CD4-positive, alpha-beta T cell (primary cell): ENCODE data around the gene ZNF483. TPM values are rescaled to one million over a fixed set of nuclear protein-coding genes. Genes with fewer than 3 reads are reported as not detected.
"Not testable (repeated sequence)": the region's sequence is repeated elsewhere in the genome, so short reads cannot be mapped to it uniquely, and the experiment has no call there.

Source experiments
- ATAC-seq: fragments of 200-7000 bp; cut with Tn5 transposase; one replicate; pipeline ENCODE4 v1.10.0; 2022; ENCODE audit warnings: mild to moderate bottlenecking; ENCODE audit not compliant: poor library complexity
- CTCF ChIA-PET: fragments of 350-600 bp; sonication (Branson Sonifier 250); formaldehyde crosslinking; loops from one replicate; lab custom pipeline; 2021; ENCODE audit warnings: antibody characterized with exemption, inconsistent platforms; lab: Charles Lee
- POLR2A ChIA-PET: fragments of 350-600 bp; sonication (Branson Sonifier 250); formaldehyde crosslinking; loops from one replicate; lab custom pipeline; 2021; ENCODE audit warnings: antibody characterized with exemption, inconsistent platforms; lab: Charles Lee
- DNase-seq, 14 experiments: peaks; one replicate each; pipeline ENCODE4 v3.0.0-alpha.2; 2013 to 2020; ENCODE audit warnings: mixed read lengths in 2 of 14
- H3K27ac ChIP-seq, 2 donors: one replicate each; pipeline versions ENCODE4 v1.5.1 to v1.7.0; 2013; ENCODE audit warnings: low read length in 2 of 2, low read depth in 1 of 2, mild to moderate bottlenecking in 1 of 2
- H3K27me3 ChIP-seq, 2 experiments: 1 replicate in 1 of 2; 2 replicates in 1 of 2; pipeline versions ENCODE4 v1.6.1 to v1.7.0; 2013; ENCODE audit warnings: low read length in 2 of 2, control low read depth in 1 of 2, mild to moderate bottlenecking in 1 of 2, moderate library complexity in 1 of 2; ENCODE audit not compliant: insufficient read depth in 2 of 2, control insufficient read depth in 1 of 2
- H3K36me3 ChIP-seq: one replicate; pipeline ENCODE4 v1.6.1; 2013; ENCODE audit warnings: low read length, control low read depth; ENCODE audit not compliant: insufficient read depth
- H3K4me1 ChIP-seq: one replicate; pipeline ENCODE4 v1.6.1; 2013; ENCODE audit warnings: low read length, control low read depth; ENCODE audit not compliant: insufficient read depth
- H3K4me3 ChIP-seq: one replicate; pipeline ENCODE4 v1.5.1; 2013; ENCODE audit warnings: mild to moderate bottlenecking, low read length, moderate library complexity
- H3K9me3 ChIP-seq, 2 experiments: 1 replicate in 1 of 2; 2 replicates in 1 of 2; pipeline versions ENCODE4 v1.6.1 to v1.7.0; 2013; ENCODE audit warnings: low read length in 2 of 2, mild to moderate bottlenecking in 2 of 2, control low read depth in 1 of 2, moderate library complexity in 1 of 2; ENCODE audit not compliant: control insufficient read depth in 1 of 2, insufficient read depth in 1 of 2
- H3K27ac Mint-ChIP-seq: one replicate; pipeline ENCODE4 v1.8.0; 2020; ENCODE audit warnings: mixed read lengths
- H3K27me3 Mint-ChIP-seq: one replicate; pipeline ENCODE4 v1.8.0; 2021; ENCODE audit warnings: mixed read lengths
- H3K36me3 Mint-ChIP-seq: one replicate; pipeline ENCODE4 v1.8.0; 2021; ENCODE audit warnings: low read depth, mixed read lengths
- H3K4me1 Mint-ChIP-seq: one replicate; pipeline ENCODE4 v1.8.0; 2021; ENCODE audit warnings: low read depth, mixed read lengths
- H3K4me3 Mint-ChIP-seq: one replicate; pipeline ENCODE4 v1.8.0; 2020; ENCODE audit warnings: mild to moderate bottlenecking, mixed read lengths
- H3K9me3 Mint-ChIP-seq: one replicate; pipeline ENCODE4 v1.8.0; 2020; ENCODE audit warnings: mixed read lengths
- CTCF ChIP-seq: fragments of 200-600 bp; IDR thresholded peaks from one replicate; pipeline ENCODE4 v1.8.0; 2022; ENCODE audit warnings: antibody characterized with exemption, mild to moderate bottlenecking
- intact Hi-C, 2 experiments: fragments of 100-400 bp; cut with DNase I in 1 of 2; cut with micrococcal nuclease in 1 of 2; formaldehyde crosslinking; loops; one replicate each; pipeline versions ENCODE4 v1.15.1 to v1.9.0; 2023 to 2025; cut with DNase I, micrococcal nuclease
- total RNA-seq, 174 experiments: library from RNA in 2 of 174; stranded (reverse) in 2 of 174; gene quantifications; one replicate each; pipeline ENCODE4 v1.2.3 and lab custom pipeline; 2021 to 2026

The ZNF483 gene
- total RNA-seq, 2 experiments from 2014 or later: 28.5 to 32.9 TPM

DNA sequence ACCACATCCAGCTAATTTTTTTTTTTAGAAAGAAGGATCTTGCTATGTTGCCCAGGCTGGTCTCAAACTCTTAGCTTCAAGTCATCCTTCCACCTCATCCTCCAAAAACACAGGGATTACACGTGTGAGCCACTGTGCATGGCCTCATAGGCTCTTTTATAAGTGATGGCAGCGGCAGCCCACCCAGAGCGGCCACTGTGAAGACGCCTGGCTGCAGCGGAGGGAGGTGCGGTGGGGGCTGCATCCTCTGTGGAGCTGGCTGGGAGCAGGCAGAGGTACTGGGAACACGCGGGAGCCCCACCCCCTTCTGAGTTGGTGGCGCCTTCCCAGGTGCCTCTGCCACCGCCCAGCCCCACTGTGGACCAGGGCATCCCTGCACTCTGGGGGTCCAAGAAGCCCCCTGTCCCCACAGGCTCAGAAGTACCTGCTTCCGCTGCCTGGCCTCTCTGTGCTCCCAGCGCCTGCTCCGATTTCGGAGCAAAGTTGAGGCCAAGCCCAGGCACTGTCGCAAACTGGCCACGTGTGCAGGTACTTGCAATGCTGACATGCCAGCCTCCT, 23.9 kb upstream of the ZNF483 start:
- intact Hi-C loops: no loop called here
- no peaks in the 10 kb centered on the region for H3K4me1 Mint-ChIP-seq

DNA sequence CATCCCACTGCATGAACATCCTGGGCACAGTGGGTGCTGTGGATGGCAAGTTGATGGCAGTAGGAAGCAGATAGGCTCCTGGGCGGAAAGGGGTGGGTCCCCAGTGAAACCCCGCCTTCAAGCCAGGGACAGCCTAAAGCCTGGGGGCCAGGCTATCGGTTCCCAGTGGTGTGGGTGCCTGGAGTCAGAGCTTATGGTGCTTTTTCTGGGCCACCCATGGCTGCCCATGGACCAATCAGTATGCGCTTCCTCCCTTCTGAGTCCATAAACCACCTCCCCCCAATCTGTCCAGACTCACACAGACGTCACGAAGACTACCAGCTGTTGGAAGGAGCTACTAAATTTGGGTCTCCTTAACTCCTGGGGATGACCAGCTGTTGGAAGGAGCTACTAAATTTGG, 23.3 kb upstream of the ZNF483 start:
- Histone ChIP-seq H3K9me3 (peaks cover 0 to 9% of the 10 kb centered on the region in 2 experiments), H3K4me1 (no peaks in the 10 kb centered on the region), H3K27ac (no peak overlapping the region), H3K27me3 (peaks cover 0 to 4% of the 10 kb centered on the region in 2 experiments), H3K4me3 (no peak overlapping the region), H3K36me3 (no peaks in the 10 kb centered on the region)
- no peak for TF ChIP-seq CTCF
- ATAC-seq: no peak
- H3K4me3 Mint-ChIP-seq: no peak overlapping the region
- H3K27ac Mint-ChIP-seq: no peak overlapping the region
- no peak for DNase-seq
- intact Hi-C loops: no loop called here
- POLR2A ChIA-PET: no interaction called here
- no peaks in the 10 kb centered on the region for H3K9me3 Mint-ChIP-seq
- H3K4me1 Mint-ChIP-seq: no peaks in the 10 kb centered on the region
- no peaks in the 10 kb centered on the region for H3K36me3 Mint-ChIP-seq
- CTCF ChIA-PET: no interaction called here
- H3K27me3 Mint-ChIP-seq: peaks cover 5% of the 10 kb centered on the region

More for the DNA sequence above, 23.9 kb upstream of the ZNF483 start:
- H3K4me3 ChIP-seq: no peak overlapping the region
- ChIA-PET CTCF (no interaction called here), POLR2A (no interaction called here)
- ATAC-seq: no peak
- no peak for TF ChIP-seq CTCF
- H3K27ac ChIP-seq: no peak overlapping the region
- Mint-ChIP-seq H3K4me3 (no peak overlapping the region), H3K27ac (no peak overlapping the region), H3K27me3 (peaks cover 5% of the 10 kb centered on the region), H3K9me3 (no peaks in the 10 kb centered on the region), H3K36me3 (no peaks in the 10 kb centered on the region)
- no peak for DNase-seq
- peaks cover 0 to 4% of the 10 kb centered on the region in 2 experiments for H3K27me3 ChIP-seq
- H3K4me1 ChIP-seq: no peaks in the 10 kb centered on the region
- H3K36me3 ChIP-seq: no peaks in the 10 kb centered on the region
- H3K9me3 ChIP-seq: peaks cover 0 to 9% of the 10 kb centered on the region in 2 experiments

- Mint-ChIP-seq H3K27me3 (peaks cover 5% of the 10 kb centered on the region), H3K27ac (no peak overlapping the region), H3K4me1 (no peaks in the 10 kb centered on the region), H3K9me3 (no peaks in the 10 kb centered on the region), H3K36me3 (no peaks in the 10 kb centered on the region), H3K4me3 (no peak overlapping the region)
- TF ChIP-seq CTCF: no peak
- no peaks in the 10 kb centered on the region for H3K36me3 ChIP-seq
- intact Hi-C loops: no loop called here
- ATAC-seq (no peak), DNase-seq (no peak)
- no peaks in the 10 kb centered on the region for H3K4me1 ChIP-seq
- ChIA-PET CTCF (no interaction called here), POLR2A (no interaction called here)
- no peak overlapping the region for H3K27ac ChIP-seq
- peaks cover 0 to 4% of the 10 kb centered on the region in 2 experiments for H3K27me3 ChIP-seq
- H3K4me3 ChIP-seq: no peak overlapping the region
- peaks cover 0 to 9% of the 10 kb centered on the region in 2 experiments for H3K9me3 ChIP-seq
Observed at GRCh38 chr9:111502506-111502905, 22.5 kb upstream of the ZNF483 start.

DNA sequence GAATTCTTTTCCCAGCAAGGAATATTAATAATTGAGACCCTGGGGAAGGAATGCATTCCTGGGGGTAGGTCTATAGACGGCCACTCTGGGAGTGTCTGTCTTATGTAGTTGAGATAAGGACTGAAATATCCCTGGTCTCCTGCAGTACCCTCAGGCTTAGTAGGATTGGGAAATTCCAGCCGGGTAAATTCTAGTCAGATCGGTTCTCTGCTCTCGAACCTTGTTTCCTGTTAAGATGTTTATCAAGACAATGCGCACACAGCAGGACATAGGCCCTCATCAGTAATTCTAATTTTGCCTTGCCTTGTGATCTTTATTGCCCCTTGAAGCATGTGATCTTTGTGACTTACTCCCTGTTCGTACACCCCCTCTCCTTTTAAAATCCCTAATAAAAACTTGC, 13.4 kb upstream of the ZNF483 start:
- H3K36me3 ChIP-seq, H3K4me1 Mint-ChIP-seq, H3K4me1 ChIP-seq, H3K27ac Mint-ChIP-seq, H3K27me3 ChIP-seq, POLR2A ChIA-PET, DNase-seq, H3K27ac ChIP-seq, intact Hi-C loops, H3K9me3 Mint-ChIP-seq, H3K4me3 Mint-ChIP-seq, H3K9me3 ChIP-seq, H3K27me3 Mint-ChIP-seq, H3K4me3 ChIP-seq, H3K36me3 Mint-ChIP-seq, ATAC-seq: not testable (repeated sequence)
- CTCF ChIA-PET: interaction anchor here (0.7 kb wide), 1 partner anchor 1105 kb away, joined by 3 read pairs; no protein-coding TSS in a partner anchor
